Naive thymus-derived CD4-positive, alpha-beta T cell (primary cell): ENCODE measurements around the gene PIGN. TPM values are rescaled to one million over a fixed set of nuclear protein-coding genes. Genes with fewer than 3 reads are reported as not detected.

ENCODE experiments used
- ATAC-seq: fragments of 150-1000 bp; cut with Tn5 transposase; 2 replicates; pipeline ENCODE4 v1.10.0; 2021; ENCODE audit warnings: mild to moderate bottlenecking, moderate library complexity
- CTCF ChIA-PET: fragments of 350-600 bp; sonication (Branson Sonifier 250); formaldehyde crosslinking; loops from one replicate; lab custom pipeline; 2021; ENCODE audit warnings: antibody characterized with exemption; lab: Charles Lee
- POLR2A ChIA-PET: fragments of 350-600 bp; sonication (Branson Sonifier 250); formaldehyde crosslinking; loops from one replicate; lab custom pipeline; 2021; ENCODE audit warnings: antibody characterized with exemption, inconsistent platforms; lab: Charles Lee
- DNase-seq, 9 donors: peaks; one replicate each; pipeline versions ENCODE4 v3.0.0 to v3.0.0-alpha.2; 2020 to 2022; ENCODE audit warnings: mixed read lengths in 1 of 9
- H3K27ac ChIP-seq: one replicate; pipeline ENCODE4 v1.7.0; 2013; ENCODE audit warnings: mild to moderate bottlenecking, low read depth, low read length, moderate library complexity
- H3K27me3 ChIP-seq, 2 donors: one replicate each; pipeline ENCODE4 v1.7.0; 2013; ENCODE audit warnings: low read length in 2 of 2, mild to moderate bottlenecking in 2 of 2, moderate library complexity in 2 of 2; ENCODE audit not compliant: control insufficient read depth in 2 of 2, insufficient read depth in 2 of 2
- H3K36me3 ChIP-seq, 3 experiments: 1 replicate in 2 of 3; 2 replicates in 1 of 3; pipeline ENCODE4 v1.7.0; 2013; ENCODE audit warnings: low read length in 3 of 3, mild to moderate bottlenecking in 3 of 3, moderate library complexity in 1 of 3; ENCODE audit not compliant: insufficient read depth in 3 of 3, control insufficient read depth in 2 of 3
- H3K4me1 ChIP-seq, 2 donors: one replicate each; pipeline ENCODE4 v1.7.0; 2013; ENCODE audit warnings: low read length in 2 of 2, mild to moderate bottlenecking in 2 of 2, moderate library complexity in 1 of 2; ENCODE audit not compliant: control insufficient read depth in 2 of 2, insufficient read depth in 2 of 2
- H3K4me3 ChIP-seq: 2 replicates; pipeline ENCODE4 v1.7.0; 2013; ENCODE audit warnings: mild to moderate bottlenecking, low read length
- H3K9me3 ChIP-seq, 3 experiments: 1 replicate in 2 of 3; 2 replicates in 1 of 3; pipeline ENCODE4 v1.7.0; 2013; ENCODE audit warnings: low read length in 3 of 3; ENCODE audit not compliant: control insufficient read depth in 2 of 3
- H3K27ac Mint-ChIP-seq, 9 donors: one replicate each; pipeline ENCODE4 v1.8.0; 2020 to 2022; ENCODE audit warnings: mixed read lengths in 9 of 9, mild to moderate bottlenecking in 8 of 9, moderate library complexity in 5 of 9, inconsistent platforms in 2 of 9
- H3K27me3 Mint-ChIP-seq, 5 donors: one replicate each; pipeline ENCODE4 v1.8.0; 2021 to 2022; ENCODE audit warnings: mixed read lengths in 5 of 5, mild to moderate bottlenecking in 1 of 5
- H3K36me3 Mint-ChIP-seq, 5 donors: one replicate each; pipeline ENCODE4 v1.8.0; 2020 to 2022; ENCODE audit warnings: mixed read lengths in 5 of 5, mild to moderate bottlenecking in 3 of 5, inconsistent platforms in 1 of 5
- H3K4me1 Mint-ChIP-seq, 7 donors: one replicate each; pipeline ENCODE4 v1.8.0; 2020 to 2022; ENCODE audit warnings: mixed read lengths in 7 of 7, mild to moderate bottlenecking in 3 of 7, inconsistent platforms in 1 of 7
- H3K4me3 Mint-ChIP-seq, 10 donors: one replicate each; pipeline ENCODE4 v1.8.0; 2020 to 2022; ENCODE audit warnings: mild to moderate bottlenecking in 10 of 10, mixed read lengths in 10 of 10, moderate library complexity in 6 of 10, inconsistent platforms in 2 of 10
- H3K9me3 Mint-ChIP-seq, 11 donors: one replicate each; pipeline ENCODE4 v1.8.0; 2020 to 2022; ENCODE audit warnings: mixed read lengths in 11 of 11, mild to moderate bottlenecking in 4 of 11, inconsistent platforms in 1 of 11, moderate library complexity in 1 of 11
- intact Hi-C, 2 donors: fragments of 100-400 bp; cut with micrococcal nuclease; formaldehyde crosslinking; loops; one replicate each; pipeline ENCODE4 v1.15.1; 2023
- polyA plus RNA-seq, 2 donors: library from polyadenylated mRNA; unstranded; fragments of 300-500 nt; fragmentation: Illumina TruSeq; gene quantifications; one replicate each; pipeline ENCODE4 v1.2.3, GENCODE V29; 2021
- total RNA-seq, 6 experiments: library from RNA in 5 of 6; stranded (reverse) in 5 of 6; gene quantifications; 1 replicate in 5 of 6; 2 replicates in 1 of 6; pipeline ENCODE4 v1.2.3 and lab custom pipeline; 2021 to 2026

Gene PIGN, protein sequence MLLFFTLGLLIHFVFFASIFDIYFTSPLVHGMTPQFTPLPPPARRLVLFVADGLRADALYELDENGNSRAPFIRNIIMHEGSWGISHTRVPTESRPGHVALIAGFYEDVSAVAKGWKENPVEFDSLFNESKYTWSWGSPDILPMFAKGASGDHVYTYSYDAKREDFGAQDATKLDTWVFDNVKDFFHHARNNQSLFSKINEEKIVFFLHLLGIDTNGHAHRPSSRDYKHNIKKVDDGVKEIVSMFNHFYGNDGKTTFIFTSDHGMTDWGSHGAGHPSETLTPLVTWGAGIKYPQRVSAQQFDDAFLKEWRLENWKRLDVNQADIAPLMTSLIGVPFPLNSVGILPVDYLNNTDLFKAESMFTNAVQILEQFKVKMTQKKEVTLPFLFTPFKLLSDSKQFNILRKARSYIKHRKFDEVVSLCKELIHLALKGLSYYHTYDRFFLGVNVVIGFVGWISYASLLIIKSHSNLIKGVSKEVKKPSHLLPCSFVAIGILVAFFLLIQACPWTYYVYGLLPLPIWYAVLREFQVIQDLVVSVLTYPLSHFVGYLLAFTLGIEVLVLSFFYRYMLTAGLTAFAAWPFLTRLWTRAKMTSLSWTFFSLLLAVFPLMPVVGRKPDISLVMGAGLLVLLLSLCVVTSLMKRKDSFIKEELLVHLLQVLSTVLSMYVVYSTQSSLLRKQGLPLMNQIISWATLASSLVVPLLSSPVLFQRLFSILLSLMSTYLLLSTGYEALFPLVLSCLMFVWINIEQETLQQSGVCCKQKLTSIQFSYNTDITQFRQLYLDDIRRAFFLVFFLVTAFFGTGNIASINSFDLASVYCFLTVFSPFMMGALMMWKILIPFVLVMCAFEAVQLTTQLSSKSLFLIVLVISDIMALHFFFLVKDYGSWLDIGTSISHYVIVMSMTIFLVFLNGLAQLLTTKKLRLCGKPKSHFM
- total RNA-seq (10 to 100 TPM; 18.2 to 29.8 (median 28.2) TPM), polyA plus RNA-seq (10 to 100 TPM; 15.5 to 19.1 TPM), total RNA-seq (lab: John Stamatoyannopoulos, UW) (24.0 reads per million, percentile 54 among the genes with 10 or more reads in this experiment)

GRCh38 chr18:62186774-62187542 lies at the start of gene PIGN, which contains the start of gene RELCH:
Gene PIGN, minus strand, starts transcription at chr18:62187056. Its CDS starts 25,703 bp downstream, at chr18:62161353.
Gene RELCH, plus strand, starts transcription at chr18:62187255. Its CDS starts 251 bp downstream, at chr18:62187506.
- CTCF ChIA-PET = interaction anchor here (9.0 kb wide), 1 partner anchor 62 kb away, joined by 92 read pairs; no protein-coding TSS in a partner anchor
- Histone ChIP-seq H3K27ac (peak within 1 kb of the TSS; percentile 74), H3K36me3 (peaks cover 0 to 13% (median 0%) of the 10 kb centered on the region in 3 experiments), H3K4me3 (peak within 1 kb of the TSS; percentile 97), H3K4me1 (peaks cover 18 to 21% of the 10 kb centered on the region in 2 donors), H3K9me3 (no peaks in the 10 kb centered on the region), H3K27me3 (no peaks in the 10 kb centered on the region)
- POLR2A ChIA-PET = interaction anchor here (0.6 to 3.4 kb wide), 17 partner anchors 8 to 1783 kb away, joined by 3 to 16 read pairs (median 4); partner anchors contain the start of genes SERPINB8 and ZCCHC2
- ATAC-seq (peak; percentile 97), DNase-seq (peak; percentile 73 to 98 (median 96))
- H3K27ac Mint-ChIP-seq = peak within 1 kb of the TSS; percentile 91 to 98 (median 96)
- H3K36me3 Mint-ChIP-seq = peaks cover 5 to 18% (median 10%) of the 10 kb centered on the region in 5 donors
- no peaks in the 10 kb centered on the region for H3K9me3 Mint-ChIP-seq
- intact Hi-C loops = loop anchor here (1.0 to 10.0 kb wide), 23 partner anchors 12 to 1788 kb away; partner anchors contain the start of genes PHLPP1 (in 2 of the 2), SERPINB8 (in 2 of the 2), VPS4B (in 2 of the 2) and KDSR (in 1 of the 2)
- H3K27me3 Mint-ChIP-seq = no peaks in the 10 kb centered on the region
- peaks cover 48 to 76% (median 69%) of the 10 kb centered on the region in 7 donors for H3K4me1 Mint-ChIP-seq
- peak within 1 kb of the TSS; percentile 96 to 100 (median 99) for H3K4me3 Mint-ChIP-seq

DNA sequence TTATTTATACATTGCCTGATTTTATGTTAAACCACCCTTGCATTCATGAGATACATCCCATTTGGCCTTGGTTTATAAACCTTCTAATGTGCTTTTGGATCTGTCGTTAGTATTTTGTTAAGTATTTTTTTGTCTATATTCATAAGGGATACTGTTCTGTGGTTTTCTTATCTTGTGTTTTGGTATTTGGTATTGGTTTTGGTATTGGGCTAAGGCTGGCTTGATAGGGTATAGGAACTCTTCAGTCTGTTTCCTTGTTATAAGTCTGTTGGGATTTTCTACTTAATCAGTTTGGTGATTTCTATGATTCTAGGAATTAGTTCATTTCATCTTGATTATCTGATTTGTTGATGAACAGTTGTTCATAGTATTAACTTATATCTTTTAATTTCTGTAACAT lies 49.4 kb upstream of the PIGN start:
- Mint-ChIP-seq H3K9me3 (peaks cover 0 to 4% (median 0%) of the 10 kb centered on the region in 11 donors), H3K27ac (peak overlapping the region in 2 of 9 donors; percentile 5 to 36), H3K4me1 (peaks cover 6 to 28% (median 19%) of the 10 kb centered on the region in 7 donors), H3K4me3 (no peak overlapping the region), H3K36me3 (peaks cover 12 to 51% (median 37%) of the 10 kb centered on the region in 5 donors), H3K27me3 (no peaks in the 10 kb centered on the region)
- H3K27ac ChIP-seq = no peak overlapping the region
- H3K36me3 ChIP-seq = peaks cover 0 to 19% (median 0%) of the 10 kb centered on the region in 3 experiments
- CTCF ChIA-PET = no interaction called here
- DNase-seq = no peak
- H3K4me3 ChIP-seq = no peak overlapping the region
- intact Hi-C loops = no loop called here
- POLR2A ChIA-PET = no interaction called here
- no peak for ATAC-seq
- no peaks in the 10 kb centered on the region for H3K27me3 ChIP-seq
- H3K9me3 ChIP-seq = no peaks in the 10 kb centered on the region
- no peaks in the 10 kb centered on the region for H3K4me1 ChIP-seq

- H3K4me1 ChIP-seq = no peaks in the 10 kb centered on the region
- Mint-ChIP-seq H3K27ac (no peak overlapping the region), H3K4me1 (peaks cover 0 to 13% (median 0%) of the 10 kb centered on the region in 7 donors), H3K9me3 (peaks cover 0 to 9% (median 3%) of the 10 kb centered on the region in 11 donors), H3K27me3 (no peaks in the 10 kb centered on the region), H3K36me3 (peaks cover 18 to 69% (median 48%) of the 10 kb centered on the region in 5 donors), H3K4me3 (no peak overlapping the region)
- DNase-seq (no peak), ATAC-seq (no peak)
- H3K27me3 ChIP-seq = no peaks in the 10 kb centered on the region
- intact Hi-C loops = no loop called here
- peaks cover 0 to 4% (median 0%) of the 10 kb centered on the region in 3 experiments for H3K9me3 ChIP-seq
- H3K4me3 ChIP-seq = no peak overlapping the region
- ChIA-PET POLR2A (interaction anchor here (1.2 kb wide), 1 partner anchor 38 kb away, joined by 3 read pairs; no protein-coding TSS in a partner anchor), CTCF (interaction anchor here (1.1 kb wide), 1 partner anchor 26 kb away, joined by 3 read pairs; no protein-coding TSS in a partner anchor)
- H3K27ac ChIP-seq = no peak overlapping the region
- H3K36me3 ChIP-seq = peaks cover 11 to 32% (median 12%) of the 10 kb centered on the region in 3 experiments
Observed at GRCh38 chr18:62226047-62226446, 39.2 kb upstream of the PIGN start.

DNA sequence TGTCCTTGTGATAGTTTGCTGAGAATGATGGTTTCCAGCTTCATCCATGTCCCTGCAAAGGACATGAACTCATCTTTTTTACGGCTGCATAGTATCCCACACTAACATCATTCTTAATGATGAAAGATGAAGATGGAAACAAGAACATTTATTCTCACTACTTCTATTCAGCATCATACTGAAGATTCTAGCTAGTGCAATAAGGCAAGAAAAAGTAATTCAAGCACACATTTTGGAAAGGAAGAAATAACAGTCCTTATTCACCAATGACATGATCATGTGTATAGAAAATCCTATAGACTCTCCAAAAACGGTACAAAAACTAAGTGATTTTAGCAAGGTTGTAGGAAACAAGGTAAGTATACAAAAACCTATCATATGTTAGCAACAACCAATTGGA lies 37.4 kb upstream of the PIGN start:
- no peak for DNase-seq
- Histone ChIP-seq H3K4me3 (no peak overlapping the region), H3K4me1 (no peaks in the 10 kb centered on the region), H3K27ac (no peak overlapping the region), H3K36me3 (peaks cover 11 to 24% (median 12%) of the 10 kb centered on the region in 3 experiments), H3K9me3 (peaks cover 0 to 4% (median 0%) of the 10 kb centered on the region in 3 experiments), H3K27me3 (no peaks in the 10 kb centered on the region)
- ChIA-PET POLR2A (no interaction called here), CTCF (no interaction called here)
- H3K4me1 Mint-ChIP-seq = peaks cover 0 to 12% (median 4%) of the 10 kb centered on the region in 7 donors
- intact Hi-C loops = no loop called here
- H3K27ac Mint-ChIP-seq = no peak overlapping the region
- peaks cover 10 to 59% (median 43%) of the 10 kb centered on the region in 5 donors for H3K36me3 Mint-ChIP-seq
- ATAC-seq = no peak
- no peaks in the 10 kb centered on the region for H3K27me3 Mint-ChIP-seq
- peaks cover 0 to 9% (median 3%) of the 10 kb centered on the region in 11 donors for H3K9me3 Mint-ChIP-seq
- H3K4me3 Mint-ChIP-seq = no peak overlapping the region

- POLR2A ChIA-PET = no interaction called here
- no peak for ATAC-seq
Observed at GRCh38 chr18:62214790-62215189, 27.9 kb upstream of the PIGN start.

More at GRCh38 chr18:62214790-62215189, 27.9 kb upstream of the PIGN start:
- Mint-ChIP-seq H3K9me3 (peaks cover 0 to 1% (median 0%) of the 10 kb centered on the region in 11 donors), H3K36me3 (peaks cover 3 to 45% (median 18%) of the 10 kb centered on the region in 5 donors), H3K4me1 (peaks cover 2 to 53% (median 43%) of the 10 kb centered on the region in 7 donors), H3K27me3 (no peaks in the 10 kb centered on the region), H3K4me3 (no peak overlapping the region), H3K27ac (peak overlapping the region in 1 of 9 donors; percentile 4)
- CTCF ChIA-PET = no interaction called here
- Histone ChIP-seq H3K9me3 (no peaks in the 10 kb centered on the region), H3K27ac (no peak overlapping the region), H3K36me3 (peaks cover 0 to 22% (median 0%) of the 10 kb centered on the region in 3 experiments), H3K4me3 (no peak overlapping the region), H3K27me3 (no peaks in the 10 kb centered on the region), H3K4me1 (no peaks in the 10 kb centered on the region)
- intact Hi-C loops = no loop called here
- no peak for DNase-seq
